Trophoblast cell (in vitro differentiated cells and primary cell): ENCODE data around the gene SMTNL1.

Experiments
- DNase-seq, 2 donors: peaks; one replicate each; pipeline ENCODE4 v3.0.0-alpha.2; 2016
- H2AFZ ChIP-seq: 2 replicates; pipeline ENCODE4 v1.6.1; 2013; ENCODE audit warnings: low read length, moderate library complexity, mild to moderate bottlenecking; ENCODE audit not compliant: insufficient read depth, poor library complexity
- H2AK5ac ChIP-seq: 2 replicates; pipeline ENCODE4 v1.6.1; 2013; ENCODE audit warnings: mild to moderate bottlenecking, low read length
- H2BK120ac ChIP-seq: 2 replicates; pipeline ENCODE4 v1.6.1; 2013; ENCODE audit warnings: low read length, mild to moderate bottlenecking, moderate library complexity; ENCODE audit not compliant: insufficient read depth, poor library complexity
- H2BK12ac ChIP-seq: 2 replicates; pipeline ENCODE4 v1.6.1; 2013; ENCODE audit warnings: mild to moderate bottlenecking, low read length, moderate library complexity
- H2BK5ac ChIP-seq: 2 replicates; pipeline ENCODE4 v1.6.1; 2013; ENCODE audit warnings: low read length, low read depth, moderate library complexity, mild to moderate bottlenecking; ENCODE audit not compliant: poor library complexity
- H3K14ac ChIP-seq: 2 replicates; pipeline ENCODE4 v1.6.1; 2013; ENCODE audit warnings: mild to moderate bottlenecking, low read length
- H3K18ac ChIP-seq: 2 replicates; pipeline ENCODE4 v1.6.1; 2013; ENCODE audit warnings: mild to moderate bottlenecking, low read length
- H3K23ac ChIP-seq: 2 replicates; pipeline ENCODE4 v1.6.1; 2013; ENCODE audit warnings: low read length
- H3K27ac ChIP-seq: 2 replicates; pipeline ENCODE4 v1.5.1; 2013; ENCODE audit warnings: low read depth, mild to moderate bottlenecking, inconsistent platforms, low read length, moderate library complexity
- H3K27me3 ChIP-seq: 2 replicates; pipeline ENCODE4 v1.6.1; 2013; ENCODE audit warnings: inconsistent platforms, mild to moderate bottlenecking, low read length, moderate library complexity; ENCODE audit not compliant: insufficient read depth
- H3K36me3 ChIP-seq, 2 experiments: 1 replicate in 1 of 2; 2 replicates in 1 of 2; pipeline ENCODE4 v1.6.1; 2013; ENCODE audit warnings: low read length in 2 of 2, mild to moderate bottlenecking in 2 of 2, moderate library complexity in 1 of 2; ENCODE audit not compliant: insufficient read depth in 2 of 2, control insufficient read depth in 1 of 2
- H3K4ac ChIP-seq: 2 replicates; pipeline ENCODE4 v1.6.1; 2013; ENCODE audit warnings: low read depth, mild to moderate bottlenecking, low read length, moderate library complexity
- H3K4me1 ChIP-seq, 2 experiments: 1 replicate in 1 of 2; 2 replicates in 1 of 2; pipeline ENCODE4 v1.6.1; 2013; ENCODE audit warnings: low read length in 2 of 2, mild to moderate bottlenecking in 2 of 2, moderate library complexity in 1 of 2; ENCODE audit not compliant: insufficient read depth in 2 of 2, control insufficient read depth in 1 of 2
- H3K4me2 ChIP-seq: 2 replicates; pipeline ENCODE4 v1.6.1; 2013; ENCODE audit warnings: inconsistent platforms, mild to moderate bottlenecking, low read length, moderate library complexity
- H3K4me3 ChIP-seq: 2 replicates; pipeline ENCODE4 v1.5.1; 2013; ENCODE audit warnings: mild to moderate bottlenecking, low read depth, low read length, inconsistent platforms
- H3K79me1 ChIP-seq: one replicate; pipeline ENCODE4 v1.6.1; 2013; ENCODE audit warnings: low read length
- H3K79me2 ChIP-seq: 2 replicates; pipeline ENCODE4 v1.6.1; 2013; ENCODE audit warnings: low read length, mild to moderate bottlenecking; ENCODE audit not compliant: control insufficient read depth, insufficient read depth, poor library complexity
- H3K9ac ChIP-seq: 2 replicates; pipeline ENCODE4 v1.6.1; 2013; ENCODE audit warnings: mild to moderate bottlenecking, low read length
- H3K9me3 ChIP-seq: 2 replicates; pipeline ENCODE4 v1.6.1; 2013; ENCODE audit warnings: low read depth, mild to moderate bottlenecking, control low read depth, inconsistent platforms, low read length; ENCODE audit not compliant: insufficient read depth
- H4K12ac ChIP-seq: 2 replicates; pipeline ENCODE4 v1.6.1; 2013; ENCODE audit warnings: low read depth, mild to moderate bottlenecking, low read length, moderate library complexity
- H4K8ac ChIP-seq: 2 replicates; pipeline ENCODE4 v1.6.1; 2013; ENCODE audit warnings: low read depth, mild to moderate bottlenecking, low read length, moderate library complexity
- H4K91ac ChIP-seq: one replicate; pipeline ENCODE4 v1.6.1; 2013; ENCODE audit warnings: low read depth, mild to moderate bottlenecking, low read length, moderate library complexity
- WGBS: extraction: QIAGEN DNeasy Blood & Tissue Kit; methylation state at CpG from one replicate; pipeline ENCODE4 v1.1.7; 2013; ENCODE audit warnings: missing lambda C conversion rate; ENCODE audit not compliant: insufficient read length, insufficient coverage; ENCODE audit errors: extremely low coverage; 5-methylcytosine and 5-hydroxymethylcytosine counted together

The SMTNL1 gene

DNA sequence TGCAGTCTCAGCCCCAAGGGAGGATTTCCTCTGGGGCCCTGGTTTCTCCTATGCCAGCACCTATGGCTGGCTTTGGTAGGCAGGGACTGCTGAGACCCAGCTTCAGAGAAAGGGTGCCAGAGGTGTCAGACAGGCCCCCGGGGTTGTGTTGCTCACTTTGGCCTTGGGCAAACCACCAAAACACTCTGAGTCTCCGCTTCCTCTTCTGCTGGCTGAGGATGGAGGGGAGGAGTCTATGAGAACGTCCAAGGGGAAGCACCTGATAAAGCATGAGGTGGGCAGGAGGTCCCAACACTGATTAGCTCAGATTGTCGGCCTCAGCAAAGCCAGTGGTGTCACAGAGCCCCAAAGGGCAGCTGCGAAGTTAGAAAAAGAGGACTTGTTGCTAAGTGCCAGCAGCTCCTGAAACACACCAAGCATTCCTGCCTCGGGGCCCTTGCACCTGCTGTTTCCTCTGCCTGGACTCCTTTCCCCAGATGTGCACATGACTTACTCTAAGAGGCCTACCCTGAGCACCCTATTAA lies 10.5 kb downstream of the SMTNL1 start:
- H2BK5ac ChIP-seq, result no peak overlapping the region
- no peak overlapping the region for H3K23ac ChIP-seq
- no CpG with 5 or more reads among the region's 6 CpGs for WGBS
- DNase-seq, result peak; percentile 77 to 83
- no peak overlapping the region for H3K4me2 ChIP-seq
- no peak overlapping the region for H4K8ac ChIP-seq
- no peak overlapping the region for H2AK5ac ChIP-seq
- H3K27me3 ChIP-seq, result no peaks in the 10 kb centered on the region
- no peaks in the 10 kb centered on the region for H3K9me3 ChIP-seq
- no peak overlapping the region for H2BK120ac ChIP-seq
- H4K12ac ChIP-seq, result no peak overlapping the region
- H4K91ac ChIP-seq, result no peak overlapping the region
- no peak overlapping the region for H3K9ac ChIP-seq
- peaks cover 13 to 14% of the 10 kb centered on the region in 2 experiments for H3K4me1 ChIP-seq
- H3K4ac ChIP-seq, result no peak overlapping the region
- H3K79me1 ChIP-seq, result no peaks in the 10 kb centered on the region
- no peaks in the 10 kb centered on the region for H3K36me3 ChIP-seq
- no peaks in the 10 kb centered on the region for H3K79me2 ChIP-seq
- no peak overlapping the region for H2AFZ ChIP-seq
- H3K4me3 ChIP-seq, result no peak overlapping the region
- no peak overlapping the region for H2BK12ac ChIP-seq
- no peak overlapping the region for H3K18ac ChIP-seq
- H3K27ac ChIP-seq, result no peak overlapping the region
- no peak overlapping the region for H3K14ac ChIP-seq

DNA sequence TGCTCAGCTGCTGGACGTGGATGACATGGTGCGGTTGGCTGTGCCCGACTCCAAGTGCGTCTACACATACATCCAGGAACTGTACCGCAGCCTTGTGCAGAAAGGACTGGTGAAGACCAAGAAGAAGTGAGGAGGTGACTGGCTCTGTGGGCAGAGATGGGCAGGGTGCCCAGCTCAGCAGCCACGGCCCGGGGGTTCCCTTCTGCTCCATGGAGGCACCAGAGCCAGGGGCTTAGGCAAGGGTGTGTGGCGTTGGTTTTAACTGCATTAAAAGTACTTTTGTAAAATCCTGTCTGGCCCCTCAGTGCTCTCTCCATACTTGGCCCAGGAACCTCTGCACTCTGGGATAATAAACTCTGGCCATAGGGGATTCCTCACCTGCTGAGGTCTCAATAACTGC lies 12.6 kb downstream of the SMTNL1 start:
- H2BK5ac ChIP-seq, result no peak overlapping the region
- no peak overlapping the region for H2BK120ac ChIP-seq
- no peak overlapping the region for H3K4ac ChIP-seq
- no peaks in the 10 kb centered on the region for H3K9me3 ChIP-seq
- no peak for DNase-seq
- H3K27ac ChIP-seq, result no peak overlapping the region
- no peaks in the 10 kb centered on the region for H3K79me1 ChIP-seq
- H3K4me3 ChIP-seq, result no peak overlapping the region
- H3K18ac ChIP-seq, result no peak overlapping the region
- H3K36me3 ChIP-seq, result no peaks in the 10 kb centered on the region
- H3K4me2 ChIP-seq, result no peak overlapping the region
- H3K4me1 ChIP-seq, result peaks cover 4 to 13% of the 10 kb centered on the region in 2 experiments
- H4K91ac ChIP-seq, result no peak overlapping the region
- H3K27me3 ChIP-seq, result no peaks in the 10 kb centered on the region
- no peak overlapping the region for H2BK12ac ChIP-seq
- no peak overlapping the region for H4K8ac ChIP-seq
- H3K9ac ChIP-seq, result no peak overlapping the region
- H3K79me2 ChIP-seq, result no peaks in the 10 kb centered on the region
- WGBS, result no CpG with 5 or more reads among the region's 8 CpGs
- no peak overlapping the region for H3K23ac ChIP-seq
- no peak overlapping the region for H3K14ac ChIP-seq
- H2AFZ ChIP-seq, result no peak overlapping the region
- no peak overlapping the region for H4K12ac ChIP-seq
- H2AK5ac ChIP-seq, result no peak overlapping the region

GRCh38 chr11:57551941-57552340 lies 14.5 kb downstream of the SMTNL1 start:
- Histone ChIP-seq H3K79me1 (no peaks in the 10 kb centered on the region), H4K91ac (no peak overlapping the region), H2AFZ (no peak overlapping the region), H3K27ac (no peak overlapping the region), H3K9me3 (peaks cover 4% of the 10 kb centered on the region), H3K36me3 (no peaks in the 10 kb centered on the region), H3K79me2 (no peaks in the 10 kb centered on the region), H3K4ac (no peak overlapping the region), H3K4me3 (no peak overlapping the region), H2AK5ac (no peak overlapping the region), H4K12ac (no peak overlapping the region), H3K4me2 (no peak overlapping the region), H3K9ac (no peak overlapping the region), H2BK5ac (no peak overlapping the region), H3K18ac (no peak overlapping the region), H2BK12ac (no peak overlapping the region), H4K8ac (no peak overlapping the region), H3K27me3 (no peaks in the 10 kb centered on the region), H3K23ac (no peak overlapping the region), H3K14ac (no peak overlapping the region), H3K4me1 (peaks cover 4 to 13% of the 10 kb centered on the region in 2 experiments), H2BK120ac (no peak overlapping the region)
- no CpG with 5 or more reads among the region's 4 CpGs for WGBS
- DNase-seq, result no peak

GRCh38 chr11:57552479-57552878 lies 15.1 kb downstream of the SMTNL1 start:
- peak; percentile 89 to 97 for DNase-seq
- H2BK12ac ChIP-seq, result no peak overlapping the region
- H2AFZ ChIP-seq, result no peak overlapping the region
- no peak overlapping the region for H3K23ac ChIP-seq
- no CpG with 5 or more reads among the region's 5 CpGs for WGBS
- H4K12ac ChIP-seq, result no peak overlapping the region
- H3K4ac ChIP-seq, result no peak overlapping the region
- H3K9ac ChIP-seq, result no peak overlapping the region
- H2BK5ac ChIP-seq, result no peak overlapping the region
- H3K79me2 ChIP-seq, result no peaks in the 10 kb centered on the region
- H3K9me3 ChIP-seq, result peaks cover 4% of the 10 kb centered on the region
- H3K14ac ChIP-seq, result no peak overlapping the region
- H3K4me2 ChIP-seq, result no peak overlapping the region
- no peaks in the 10 kb centered on the region for H3K79me1 ChIP-seq
- H4K8ac ChIP-seq, result no peak overlapping the region
- peaks cover 4 to 13% of the 10 kb centered on the region in 2 experiments for H3K4me1 ChIP-seq
- no peaks in the 10 kb centered on the region for H3K36me3 ChIP-seq
- H2AK5ac ChIP-seq, result no peak overlapping the region
- H2BK120ac ChIP-seq, result no peak overlapping the region
- no peak overlapping the region for H3K4me3 ChIP-seq
- no peak overlapping the region for H4K91ac ChIP-seq
- H3K18ac ChIP-seq, result no peak overlapping the region
- no peak overlapping the region for H3K27ac ChIP-seq
- H3K27me3 ChIP-seq, result no peaks in the 10 kb centered on the region
